Stimulated activated naive CD8-positive, alpha-beta T cell treated with anti-CD3 and anti-CD28 coated beads, Interleukin-15, Interleukin-2, amounts not matched to agents 100 U/mL and 50 U/mL, for 24 hours (primary cell): Measurements from ENCODE around the gene ACTL6B.
"Not testable (repeated sequence)": the region's sequence is repeated elsewhere in the genome, so short reads cannot be mapped to it uniquely, and the experiment has no call there.

Experiments
- ATAC-seq: fragments of 150-1000 bp; cut with Tn5 transposase; one replicate; pipeline ENCODE4 v1.10.0; 2021
- DNase-seq: peaks from one replicate; pipeline ENCODE4 v3.0.0; 2021

Gene ACTL6B

DNA sequence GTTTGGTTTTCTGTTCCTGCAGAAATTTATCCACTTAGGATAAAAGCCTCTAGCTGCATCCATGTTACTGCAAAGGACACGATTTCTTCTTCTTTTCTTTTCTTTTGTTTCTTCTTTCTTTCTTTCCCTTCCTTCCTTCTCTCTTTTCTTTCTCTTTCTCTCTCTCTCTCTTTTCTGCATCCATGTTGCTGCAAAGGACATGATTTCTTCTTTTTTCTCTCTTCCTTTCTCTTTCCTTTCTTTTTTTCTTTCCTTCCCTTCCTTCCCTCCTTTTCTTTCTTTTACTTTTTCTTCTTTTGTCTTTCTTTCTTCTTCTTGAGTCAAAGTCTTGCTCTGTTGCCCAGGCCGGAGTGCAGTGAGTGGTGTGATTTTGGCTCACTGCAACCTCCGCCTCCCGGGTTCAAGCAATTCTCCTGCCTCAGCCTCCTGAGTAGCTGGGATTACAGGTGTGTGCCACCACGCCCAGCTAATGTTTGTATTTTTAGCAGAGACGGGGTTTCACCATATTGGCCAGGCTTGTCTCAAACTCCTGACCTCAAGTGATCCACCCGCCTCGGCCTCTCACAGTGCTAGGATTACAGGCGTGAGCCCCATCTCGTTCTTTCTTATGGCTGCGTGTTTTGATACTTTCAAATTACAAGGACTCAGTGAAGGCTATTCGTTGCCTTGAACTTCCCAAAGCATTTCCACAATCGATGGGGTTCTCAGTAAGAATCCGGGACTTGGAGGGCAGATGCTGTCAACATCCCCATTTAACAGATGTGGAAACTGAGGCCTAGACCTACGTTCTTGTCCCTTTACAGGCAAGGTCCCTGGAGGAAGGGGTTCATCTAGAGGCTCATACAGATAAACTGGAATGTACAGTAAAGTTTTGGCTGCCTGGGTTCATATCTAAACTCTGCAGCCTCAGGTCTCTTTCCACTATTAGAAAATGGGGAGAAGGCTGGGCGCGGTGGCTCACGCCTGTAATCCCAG, 15.4 kb upstream of the ACTL6B start:
- ATAC-seq (no peak), DNase-seq (no peak)

- DNase-seq (no peak), ATAC-seq (no peak)
Observed at GRCh38 chr7:100670074-100670473, 13.8 kb upstream of the ACTL6B start.

DNA sequence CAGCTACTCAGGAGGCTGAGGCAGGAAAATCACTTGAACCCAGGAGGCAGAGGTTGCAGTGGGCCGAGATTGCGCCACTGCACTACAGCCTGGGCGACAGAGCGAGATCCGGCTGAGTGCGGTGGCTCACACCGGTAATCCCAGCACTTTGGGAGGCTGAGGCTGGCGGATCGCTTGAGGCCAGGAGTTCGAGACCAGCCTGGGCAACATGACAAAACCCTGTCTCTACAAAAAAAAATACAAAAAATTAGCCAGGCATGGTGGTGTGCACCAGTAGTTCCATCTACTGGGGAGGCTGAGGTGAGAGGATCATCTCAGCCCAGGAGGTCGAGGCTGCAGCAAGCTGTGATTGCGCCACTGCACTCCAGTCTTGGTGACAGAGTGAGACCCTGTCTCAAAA, 12.9 kb upstream of the ACTL6B start:
- ATAC-seq, DNase-seq: not testable (repeated sequence)

DNA sequence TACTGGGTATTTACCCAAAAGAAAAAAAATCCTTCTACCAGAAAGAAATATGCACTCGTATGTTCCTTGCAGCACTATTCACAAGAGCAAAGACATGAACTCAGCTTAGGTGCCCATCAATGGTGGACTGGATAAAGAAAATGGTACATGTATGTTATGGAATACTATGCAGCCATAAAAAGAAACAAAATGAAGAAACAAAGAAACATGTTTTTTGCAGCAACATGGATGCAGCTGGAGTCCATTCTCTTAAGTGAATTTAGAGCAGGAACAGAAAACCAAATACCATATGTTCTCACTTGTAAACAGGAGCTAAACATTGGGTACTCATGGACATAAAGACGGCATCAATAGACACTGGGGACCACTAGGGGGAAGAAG, 11.8 kb upstream of the ACTL6B start:
- ATAC-seq (no peak), DNase-seq (no peak)

DNA sequence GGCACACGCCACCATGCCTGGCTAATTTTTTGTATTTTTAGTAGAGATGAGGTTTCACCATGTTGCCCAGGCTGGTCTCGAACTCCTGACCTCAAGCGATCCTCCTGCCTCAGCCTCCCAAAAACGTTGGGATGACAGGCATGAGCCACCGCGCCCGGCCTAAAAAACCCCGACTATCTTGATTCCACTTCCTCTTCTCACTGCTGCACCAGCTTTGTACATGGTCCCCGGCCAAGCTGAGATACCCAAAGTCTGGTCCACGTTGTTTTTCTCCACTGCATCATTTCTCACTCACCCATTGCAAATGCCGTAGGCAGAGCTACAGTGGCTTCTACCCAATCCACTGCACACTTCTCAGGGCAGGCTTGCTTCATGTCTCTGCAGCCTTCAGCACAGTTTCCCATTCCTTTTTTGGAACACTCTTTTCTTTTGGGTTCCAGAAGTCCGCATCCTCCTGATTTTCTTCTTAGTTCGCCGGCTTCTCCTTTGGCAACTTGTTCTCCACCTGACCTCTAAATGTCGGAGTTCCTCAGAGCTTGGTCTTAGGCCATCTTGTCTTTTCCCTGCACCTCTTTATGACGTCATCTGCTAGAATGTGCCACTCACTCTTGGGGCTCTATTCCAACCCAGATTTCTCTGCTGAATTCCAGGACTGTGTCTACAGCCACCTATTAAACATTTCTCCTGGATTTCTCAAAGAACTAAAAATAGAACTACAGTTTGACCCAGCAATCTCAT, 11.3 kb upstream of the ACTL6B start:
- ATAC-seq (no peak), DNase-seq (no peak)

GRCh38 chr7:100665168-100665726, 9.0 kb upstream of the ACTL6B start:
- no peak for ATAC-seq
- no peak for DNase-seq

DNA sequence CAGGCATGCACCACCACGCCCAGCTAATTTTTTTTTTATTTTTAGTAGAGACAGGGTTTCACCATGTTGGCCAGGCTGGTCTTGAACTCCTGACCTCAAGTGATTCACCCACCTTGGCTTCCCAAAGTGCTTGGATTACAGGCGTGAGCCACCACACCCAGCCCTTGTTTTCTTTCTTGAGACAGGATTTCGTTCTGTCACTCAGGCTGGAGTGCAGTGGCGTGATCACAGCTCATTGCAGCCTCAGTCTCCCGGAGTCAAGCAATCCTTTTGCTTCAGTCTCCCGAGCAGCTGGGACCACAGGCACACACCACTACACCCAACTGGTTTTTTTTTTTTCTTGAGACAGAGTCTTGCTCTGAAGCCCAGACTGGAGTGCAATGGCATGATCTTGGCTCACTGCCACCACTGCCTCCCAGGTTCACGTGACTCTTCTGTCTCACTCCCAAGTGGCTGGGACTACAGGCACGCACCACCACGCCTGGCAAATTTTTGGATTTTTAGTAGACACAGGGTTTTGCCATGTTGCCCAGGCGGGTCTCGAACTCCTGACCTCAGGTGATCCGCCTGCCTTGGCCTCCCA, 6.0 kb upstream of the ACTL6B start:
- DNase-seq, ATAC-seq: not testable (repeated sequence)

DNA sequence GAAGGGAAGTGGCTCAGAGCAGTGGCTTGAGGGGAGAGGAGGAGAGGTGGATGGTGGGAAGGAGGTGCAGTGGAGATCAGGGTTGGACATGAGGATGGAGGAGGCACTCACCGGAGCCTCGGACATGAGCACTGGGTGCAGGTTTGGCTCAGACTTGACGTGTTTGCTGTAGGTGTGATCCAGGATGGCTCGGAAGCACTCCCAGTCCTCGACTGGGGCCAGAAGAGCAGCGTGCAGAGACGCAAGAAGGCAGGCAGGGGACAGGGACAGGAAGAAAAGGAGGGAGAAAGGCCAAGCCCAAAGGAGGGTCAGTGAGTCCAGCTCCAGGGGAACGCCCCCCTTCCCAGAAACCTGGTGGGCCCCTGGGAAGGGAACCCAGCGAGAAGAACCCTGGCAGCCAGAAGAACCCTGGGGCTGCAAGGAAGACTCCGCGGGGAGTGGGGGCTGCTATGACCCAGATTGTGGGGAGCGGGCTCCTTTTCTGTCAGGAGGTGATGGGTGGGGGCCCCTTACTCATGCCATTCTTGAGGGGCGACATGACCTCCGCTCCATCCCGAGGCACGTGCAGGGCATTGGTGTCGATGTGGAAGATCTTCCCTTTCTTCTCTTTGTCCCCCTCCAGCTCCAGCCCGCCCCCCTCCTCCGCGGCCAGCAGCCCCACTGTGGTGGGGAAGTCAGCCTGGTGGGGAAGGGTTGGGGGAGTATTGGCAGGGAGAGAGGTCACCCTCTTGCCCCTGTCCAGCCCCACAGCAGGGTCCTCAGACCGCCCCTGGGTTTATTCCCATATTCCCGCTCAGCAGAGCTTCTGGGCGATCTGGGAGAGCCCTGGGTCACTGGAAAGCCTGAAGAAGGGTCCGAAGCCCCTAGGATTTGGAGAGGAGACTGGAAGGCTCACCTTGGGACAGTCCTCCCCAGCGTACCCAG, 1.1 kb downstream of the ACTL6B start:
- ATAC-seq (no peak), DNase-seq (no peak)

DNA sequence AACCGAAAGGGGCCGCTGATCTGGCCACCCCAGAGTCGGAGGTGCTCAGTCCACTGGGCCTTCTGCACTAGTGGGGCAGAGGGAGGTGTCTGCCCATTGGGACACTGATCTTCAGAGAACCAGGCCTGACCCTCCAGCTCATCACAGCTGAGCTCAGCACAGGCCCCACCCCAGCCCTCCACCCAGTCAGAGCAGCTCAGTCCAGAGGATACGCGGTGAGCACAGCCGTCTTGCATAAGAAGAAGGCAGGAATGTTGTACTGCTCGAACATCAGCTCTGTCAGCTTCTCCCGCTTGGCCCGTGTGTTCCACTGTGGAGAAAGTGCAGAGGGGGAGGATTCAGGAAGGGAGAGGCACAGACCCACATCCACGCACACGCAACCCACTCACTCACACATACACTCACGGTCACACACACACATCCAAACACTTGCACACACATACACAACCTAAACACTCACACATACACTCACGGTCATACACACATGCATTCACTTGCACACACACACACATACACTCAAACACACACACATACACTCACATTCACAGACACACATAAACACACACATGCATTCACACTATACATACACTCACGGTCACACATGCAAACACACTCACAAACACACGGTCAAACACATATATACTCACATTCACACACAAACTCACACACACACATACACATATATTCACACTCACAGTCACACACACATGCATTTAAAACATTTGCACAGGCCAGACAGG, 6.3 kb downstream of the ACTL6B start:
- ATAC-seq = no peak
- DNase-seq = no peak

DNA sequence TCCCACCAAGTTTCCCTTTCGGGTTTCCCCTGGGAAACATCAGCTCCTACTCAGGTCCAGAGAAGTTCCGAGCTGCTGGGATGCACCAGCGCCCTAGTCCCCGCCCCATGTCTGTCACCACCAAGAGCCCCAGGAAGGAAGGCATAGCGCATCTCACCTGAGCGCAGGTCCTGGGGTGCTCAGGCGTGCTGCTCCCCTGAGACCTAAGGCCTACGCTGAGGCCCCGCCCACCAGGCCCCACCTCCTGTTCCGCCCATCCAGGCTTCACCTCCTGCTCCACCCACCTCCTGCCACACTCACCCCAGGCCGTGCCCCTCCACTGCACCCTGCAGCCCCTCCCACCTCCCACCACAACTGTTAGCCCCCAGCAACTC, 13.7 kb downstream of the ACTL6B start:
- DNase-seq (peak; percentile 41), ATAC-seq (peak; percentile 50)

GRCh38 chr7:100641860-100642533, 14.3 kb downstream of the ACTL6B start:
- no peak for ATAC-seq

GRCh38 chr7:100641463-100641859, 14.8 kb downstream of the ACTL6B start, which contains the start of gene TFR2:
Gene TFR2 (minus strand): TSS chr7:100641552. CDS start chr7:100641509, 43 bp downstream.
- no peak for ATAC-seq
- DNase-seq = no peak

More at GRCh38 chr7:100641860-100642533, 14.3 kb downstream of the ACTL6B start:
- DNase-seq = no peak

DNA sequence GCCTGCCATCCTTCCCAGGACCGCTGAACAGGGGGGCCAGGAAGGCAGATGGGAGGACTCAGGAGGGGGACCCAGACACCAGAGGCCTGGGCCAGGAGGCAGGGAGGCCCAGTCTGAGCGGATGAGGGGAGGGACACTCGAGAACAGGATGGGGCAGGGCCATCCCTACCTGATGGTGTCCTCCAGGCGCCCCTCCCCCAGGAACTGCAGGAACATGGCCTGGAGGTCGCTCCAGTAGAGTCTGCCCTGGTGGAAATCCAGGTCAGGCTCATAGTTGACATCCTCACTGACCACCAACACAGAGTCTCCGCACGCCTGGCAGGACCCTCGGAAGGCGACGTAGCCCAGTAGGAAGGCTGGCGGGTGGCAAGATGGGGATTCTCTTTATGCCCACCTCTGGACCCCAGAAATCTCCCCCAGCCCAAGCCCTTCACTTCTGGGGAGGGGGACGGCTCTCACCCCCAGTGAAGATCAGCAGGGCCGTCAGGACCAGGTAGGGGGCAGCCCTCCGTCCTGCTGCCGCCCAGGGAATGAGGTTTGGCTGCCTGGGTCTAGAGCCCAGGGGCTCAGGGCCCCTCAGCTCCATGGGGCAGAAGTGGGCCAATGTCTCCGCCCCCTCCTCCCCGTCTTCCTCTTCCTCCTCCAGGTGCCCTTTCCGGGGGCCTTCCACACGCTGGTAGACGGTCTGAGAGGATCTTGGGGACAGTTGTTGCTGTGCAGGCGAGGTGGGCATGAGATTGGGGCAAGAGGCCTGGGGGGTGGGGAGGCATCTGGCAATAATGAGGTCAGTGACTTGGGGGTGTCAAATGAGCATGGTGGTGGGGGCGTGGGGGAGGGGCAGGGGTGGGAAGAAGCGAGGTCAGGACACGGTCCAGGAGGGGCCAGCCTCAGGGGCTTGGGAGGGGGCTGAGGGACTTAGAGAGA, 15.5 kb downstream of the ACTL6B start:
- no peak for ATAC-seq
- no peak for DNase-seq

- no peak for DNase-seq
- no peak for ATAC-seq
Observed at GRCh38 chr7:100639995-100640516, 16.2 kb downstream of the ACTL6B start.

DNA sequence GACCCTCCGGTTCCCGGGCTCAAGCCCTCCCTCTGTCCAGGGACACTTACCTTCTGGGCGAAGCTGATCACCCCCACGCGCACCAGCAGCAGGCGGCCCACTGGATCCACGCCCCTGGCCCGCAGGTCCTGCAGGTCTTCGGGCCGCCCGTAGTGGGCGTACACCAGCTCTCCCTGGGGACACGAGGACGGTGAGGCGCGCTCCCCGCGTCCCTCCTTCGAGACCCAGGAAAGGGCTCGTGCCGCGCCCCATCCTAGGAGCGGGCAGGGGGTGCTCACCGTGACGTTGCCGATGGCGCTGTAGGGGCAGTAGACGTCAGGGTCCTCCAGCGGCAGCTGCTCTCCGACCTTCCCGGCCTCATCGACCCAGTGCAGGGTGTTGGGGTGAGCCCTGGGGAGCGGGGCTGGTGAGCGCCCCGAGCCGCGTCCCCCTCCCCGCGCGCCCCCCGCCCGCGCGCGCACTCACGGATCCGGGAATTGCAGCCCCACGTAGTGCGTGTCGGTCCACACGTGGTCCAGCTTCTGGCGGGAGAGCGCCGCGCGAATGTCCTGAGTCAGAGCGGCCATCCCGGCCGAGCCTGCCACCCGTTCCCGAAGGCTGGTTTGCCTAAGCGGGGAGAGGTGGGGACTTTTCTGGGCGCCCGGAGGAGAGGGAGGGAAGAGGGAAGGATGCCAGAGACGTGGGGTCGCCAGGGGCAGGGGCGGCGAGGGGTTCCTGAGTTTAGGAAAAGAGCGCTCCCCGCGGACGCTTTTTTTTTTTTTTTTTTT, 23.1 kb downstream of the ACTL6B start:
- ATAC-seq = peak; percentile 77
- DNase-seq = peak; percentile 77

DNA sequence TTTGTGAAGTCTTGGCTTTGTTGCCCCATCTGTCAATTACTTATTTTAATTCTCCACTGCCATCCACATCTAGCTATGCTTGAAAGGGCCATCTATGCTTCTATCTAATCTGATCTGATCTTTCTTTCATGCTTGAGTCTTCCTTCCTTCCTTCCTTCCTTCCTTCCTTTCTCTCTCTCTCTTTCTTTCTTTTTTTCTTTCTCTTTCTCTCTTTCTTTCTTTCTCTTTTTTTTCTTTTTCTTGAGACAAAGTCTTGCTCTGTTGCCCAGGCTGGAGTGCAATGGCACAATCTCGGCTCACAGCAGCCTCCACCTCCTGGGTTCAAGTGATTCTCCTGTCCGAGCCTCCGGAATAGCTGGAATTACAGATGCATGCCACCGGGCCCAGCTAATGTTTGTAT, 26.2 kb downstream of the ACTL6B start:
- no peak for DNase-seq
- no peak for ATAC-seq

- ATAC-seq (no peak), DNase-seq (peak; percentile 56)
Observed at GRCh38 chr7:100629117-100629716, 27.0 kb downstream of the ACTL6B start.

GRCh38 chr7:100627238-100627549, 29.1 kb downstream of the ACTL6B start:
- ATAC-seq (no peak), DNase-seq (no peak)
